COR-L47 (cell line): ENCODE results near the gene KIFC3.
"Not testable (repeated sequence)": the region's sequence is repeated elsewhere in the genome, so short reads cannot be mapped to it uniquely, and the experiment has no call there.

Source experiments
- DNase-seq: peaks from one replicate; lab custom pipeline; 2025; lab: John Stamatoyannopoulos, UW

Gene KIFC3

GRCh38 chr16:57739756-57740422 lies 62.4 kb downstream of the KIFC3 start:
- no peak for DNase-seq

- no peak for DNase-seq
Measured at GRCh38 chr16:57738844-57739243, 63.4 kb downstream of the KIFC3 start.

GRCh38 chr16:57736419-57737351 lies 65.6 kb downstream of the KIFC3 start:
- peak; percentile 29 for DNase-seq

DNA sequence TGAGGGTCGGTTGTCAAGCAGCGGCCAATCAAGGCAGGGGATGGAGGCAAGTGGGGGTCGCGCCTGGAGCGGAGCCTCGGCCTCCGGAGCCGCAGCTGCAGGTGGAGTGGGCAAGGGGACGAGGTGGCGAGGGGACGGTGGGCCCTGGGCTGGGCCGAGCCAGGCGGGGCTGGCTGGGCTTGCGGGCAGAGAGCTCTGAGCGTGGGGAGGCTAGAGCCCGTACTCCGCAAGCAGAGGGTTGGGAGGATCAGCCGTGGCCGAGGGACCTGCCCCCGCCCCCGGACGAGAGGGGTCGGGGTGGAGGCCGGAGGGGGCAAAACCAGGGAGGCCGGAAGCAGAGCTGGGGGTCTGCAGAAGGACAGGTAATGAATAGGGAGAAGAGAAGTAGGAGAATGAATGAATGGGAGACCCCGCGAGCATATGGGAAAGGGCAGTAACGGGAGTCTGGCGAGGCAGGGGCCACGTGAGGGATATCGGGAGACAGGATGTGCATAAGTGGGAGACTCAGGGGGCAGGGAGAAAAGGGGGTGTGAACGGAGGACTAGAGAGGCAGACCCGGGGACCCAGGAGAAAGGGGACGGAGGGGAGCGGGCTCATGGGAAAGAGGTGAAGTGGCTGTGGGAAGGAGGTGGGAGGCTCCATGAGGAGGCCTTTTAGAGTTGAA lies 66.4 kb downstream of the KIFC3 start, which contains the start of gene KATNB1:
KATNB1 (plus strand) TSS at position 16 of the 664 bp plus-strand sequence. CDS start 1,474 bp downstream, outside the sequence.
- DNase-seq: no peak

GRCh38 chr16:57734925-57735754 lies 67.2 kb downstream of the KIFC3 start:
- DNase-seq: peak; percentile 100

DNA sequence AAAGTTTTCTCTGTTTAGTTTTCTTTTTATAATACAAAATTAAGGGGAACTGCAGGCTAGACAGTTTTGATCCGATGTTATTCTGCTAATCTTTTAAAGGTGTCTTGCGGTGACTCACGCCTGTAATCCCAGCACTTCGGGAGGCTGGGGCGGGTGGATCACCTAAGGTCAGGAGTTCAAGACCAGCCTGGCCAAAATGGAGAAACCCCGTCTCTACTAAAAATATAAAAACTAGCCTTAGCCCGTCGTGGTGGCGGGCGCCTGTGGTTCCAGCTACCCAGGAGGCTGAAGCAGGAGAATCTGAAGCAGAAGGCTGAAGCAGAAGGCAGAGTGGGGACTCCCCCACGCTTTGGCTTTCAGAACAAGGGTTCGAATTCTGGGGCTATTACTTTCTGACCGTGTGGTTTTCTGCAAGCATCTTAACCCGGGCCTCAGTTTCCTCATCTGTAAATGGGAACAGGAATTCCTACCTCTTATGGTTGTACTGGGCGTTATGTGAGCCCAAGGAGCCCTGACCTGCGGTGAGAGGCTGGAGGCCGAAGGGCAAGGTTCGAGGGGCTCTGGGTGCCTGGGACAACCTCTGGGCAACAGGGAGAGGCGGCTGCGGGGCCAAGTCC lies 67.9 kb downstream of the KIFC3 start:
- no peak for DNase-seq

GRCh38 chr16:57732714-57733113 lies 69.6 kb downstream of the KIFC3 start:
- no peak for DNase-seq

GRCh38 chr16:57732037-57732436 lies 70.3 kb downstream of the KIFC3 start:
- DNase-seq: no peak

GRCh38 chr16:57730771-57731730 lies 71.2 kb downstream of the KIFC3 start:
- no peak for DNase-seq

- not testable (repeated sequence) for DNase-seq
Measured at GRCh38 chr16:57729852-57730251, 72.4 kb downstream of the KIFC3 start.

DNA sequence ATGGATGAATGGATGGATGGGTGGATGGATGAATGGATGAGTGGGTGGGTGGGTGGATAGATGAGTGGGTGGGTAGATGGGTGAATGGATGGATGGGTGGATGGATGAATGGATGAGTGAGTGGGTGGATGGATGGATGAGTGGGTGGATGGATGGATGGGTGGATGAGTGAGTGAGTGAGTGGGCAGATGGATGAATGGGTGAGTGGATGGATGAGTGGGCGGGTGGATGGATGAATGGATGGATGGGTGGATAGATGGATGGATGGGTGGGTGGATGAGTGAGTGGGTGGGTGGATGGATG lies 73.2 kb downstream of the KIFC3 start:
- no peak for DNase-seq

DNA sequence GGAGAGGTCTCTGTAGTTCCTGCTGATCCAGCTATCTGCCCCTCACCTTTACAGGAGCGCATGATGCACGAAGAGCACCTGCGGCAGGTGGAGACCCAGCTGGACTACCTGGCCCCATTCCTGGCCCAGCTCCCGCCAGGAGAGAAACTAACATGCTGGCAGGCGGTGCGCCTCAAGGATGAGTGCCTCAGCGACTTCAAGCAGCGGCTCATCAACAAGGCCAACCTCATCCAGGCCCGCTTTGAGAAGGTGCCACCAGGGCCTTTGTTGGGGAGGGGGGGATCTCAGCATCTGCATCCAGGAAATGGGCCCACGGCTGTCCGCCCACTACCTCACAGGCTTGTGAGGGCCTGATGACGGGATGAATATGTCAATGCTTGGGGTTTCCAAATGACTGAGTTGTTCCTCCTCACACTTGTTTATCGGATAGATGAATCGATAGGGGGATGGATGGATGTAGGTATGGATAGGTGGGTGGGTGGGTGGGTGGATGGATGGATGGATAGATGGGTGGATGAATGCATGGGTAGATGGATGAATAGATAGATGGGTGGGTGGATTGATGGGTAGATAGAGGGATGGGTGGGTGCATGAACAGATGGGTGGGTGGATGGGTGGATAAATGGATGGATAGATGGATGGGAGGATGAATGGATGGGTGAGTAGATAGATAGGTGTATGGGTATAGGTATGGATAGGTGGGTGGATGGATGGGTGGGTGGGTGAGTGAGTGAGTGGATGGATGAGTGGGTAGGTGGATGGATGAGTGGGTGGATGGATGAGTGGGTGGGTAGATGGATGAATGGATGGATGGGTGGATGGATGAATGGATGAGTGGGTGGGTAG lies 73.7 kb downstream of the KIFC3 start:
- no peak for DNase-seq

DNA sequence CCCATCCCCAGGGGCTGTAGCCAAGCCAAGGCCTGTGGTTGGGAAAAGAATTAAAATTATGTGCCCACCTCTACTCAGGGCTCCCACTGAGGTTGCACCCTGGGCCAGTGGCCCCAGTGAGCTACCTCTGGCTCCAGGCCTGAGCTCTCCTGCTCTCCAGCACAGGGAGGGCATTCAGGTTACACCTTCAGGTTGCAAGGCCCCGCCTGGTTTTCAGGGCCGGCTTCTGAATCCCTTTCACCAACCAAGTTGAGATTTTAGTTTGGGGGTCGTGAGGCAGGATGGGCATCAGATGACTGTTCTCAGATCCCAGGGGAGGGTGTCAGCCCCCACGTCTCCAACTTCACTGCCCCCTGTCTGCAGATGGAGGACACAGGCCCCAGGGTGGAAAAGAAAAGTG lies 74.7 kb downstream of the KIFC3 start:
- DNase-seq: no peak

DNA sequence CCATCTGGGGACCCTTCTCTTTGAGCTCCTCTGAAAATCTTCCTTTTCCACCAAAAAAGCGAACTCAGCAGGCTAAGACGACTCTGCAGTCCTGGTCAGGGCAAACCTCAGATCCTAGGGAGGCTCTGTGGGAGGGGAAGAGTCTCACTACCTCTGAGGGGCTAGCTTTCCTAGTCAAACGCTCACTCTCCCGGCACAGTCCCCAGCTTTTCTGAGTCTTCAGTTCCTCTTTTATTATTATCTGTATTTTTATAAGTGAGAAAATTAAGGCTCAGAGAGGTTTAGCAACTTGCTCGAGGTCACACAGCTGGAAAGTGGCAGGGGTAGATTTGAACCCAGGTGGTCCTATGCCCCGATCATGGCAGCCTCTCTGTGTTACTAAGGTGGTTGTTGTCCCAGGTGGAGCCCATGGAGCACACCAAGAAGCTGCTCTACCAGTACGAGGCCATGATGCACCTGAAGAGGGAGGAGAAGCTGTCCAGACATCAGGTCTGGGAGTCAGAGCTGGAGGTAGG lies 75.8 kb downstream of the KIFC3 start:
- no peak for DNase-seq

GRCh38 chr16:57725976-57726375 lies 76.3 kb downstream of the KIFC3 start:
- no peak for DNase-seq

DNA sequence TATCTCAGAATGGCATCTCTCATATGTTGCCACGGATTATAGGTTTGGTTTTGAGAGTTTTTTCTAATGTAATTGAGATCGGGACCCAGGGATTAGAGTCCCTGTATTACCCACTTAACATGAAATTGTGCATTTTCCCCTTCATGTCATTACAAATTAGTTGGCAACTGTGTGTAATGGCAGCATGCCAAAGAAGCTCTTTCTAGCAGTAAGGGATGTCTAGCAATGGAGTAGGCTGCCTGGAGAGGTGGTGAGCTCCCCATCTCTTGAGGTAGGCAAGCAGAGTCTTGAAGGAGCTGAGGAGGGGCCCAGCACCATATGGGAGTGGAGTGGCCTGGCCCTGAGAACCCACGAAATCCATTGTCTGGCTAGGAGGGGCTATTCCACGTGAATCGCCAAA lies 76.7 kb downstream of the KIFC3 start:
- DNase-seq: peak; percentile 31

GRCh38 chr16:57725151-57725550 lies 77.1 kb downstream of the KIFC3 start:
- no peak for DNase-seq

GRCh38 chr16:57724531-57724930 lies 77.8 kb downstream of the KIFC3 start:
- no peak for DNase-seq

DNA sequence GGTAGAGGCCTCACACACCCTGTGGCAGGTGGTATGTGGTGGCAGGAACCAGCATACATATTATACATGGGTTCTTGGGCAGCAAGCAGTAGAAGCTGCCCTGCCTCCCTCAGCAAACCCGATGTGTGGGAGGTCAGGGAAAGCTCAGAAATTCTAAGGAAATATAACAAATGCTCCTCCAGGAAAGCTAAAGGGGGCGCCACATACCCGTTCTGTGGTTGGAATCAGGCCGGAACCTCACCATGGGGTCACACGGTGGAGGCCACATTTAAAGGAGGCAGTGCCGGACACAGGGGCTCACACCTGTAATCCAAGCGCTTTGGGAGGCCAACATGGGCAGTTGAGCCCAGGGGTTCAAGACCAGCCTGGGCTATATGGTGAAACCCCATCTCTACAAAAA lies 79.1 kb downstream of the KIFC3 start:
- DNase-seq: no peak
